Astrocyte (in vitro differentiated cells and primary cell): ENCODE results near the gene KNL1.

Source experiments
- CTCF ChIP-seq: IDR thresholded peaks from 2 replicates; pipeline ENCODE4 v1.5.1; 2011; ENCODE audit warnings: low read depth, mild to moderate bottlenecking, inconsistent platforms, low read length, moderate library complexity; ENCODE audit not compliant: insufficient read depth
- EZH2 ChIP-seq: IDR thresholded peaks from 2 replicates; pipeline ENCODE4 v1.6.1; 2012; ENCODE audit warnings: mild to moderate bottlenecking, low read length, inconsistent platforms; ENCODE audit not compliant: insufficient read depth

GRCh38 chr15:40563426-40563825 is 30.6 kb upstream of the KNL1 start:
- TF ChIP-seq CTCF, result no peak
- TF ChIP-seq EZH2, result no peak
